Fibroblast of lung (primary cell): ENCODE results near the gene IL25. TPM values are rescaled to one million over a fixed set of nuclear protein-coding genes. Genes with fewer than 3 reads are reported as not detected.

Source experiments
- DNase-seq, 2 donors: peaks; one replicate each; pipeline versions ENCODE4 v3.0.0 to v3.0.0-alpha.2; 2010; ENCODE audit warnings: low read depth in 2 of 2
- H2AFZ ChIP-seq: 2 replicates; pipeline ENCODE4 v1.5.1; 2012; ENCODE audit warnings: low read length, control low read depth, inconsistent platforms
- H3K27ac ChIP-seq: 2 replicates; pipeline ENCODE4 v1.5.1; 2011; ENCODE audit warnings: low read length, control low read depth; ENCODE audit not compliant: insufficient read depth
- H3K27me3 ChIP-seq: 2 replicates; pipeline ENCODE4 v1.5.1; 2011; ENCODE audit warnings: mild to moderate bottlenecking, low read length; ENCODE audit not compliant: control insufficient read depth, insufficient read depth
- H3K36me3 ChIP-seq: 2 replicates; pipeline ENCODE4 v1.5.1; 2011; ENCODE audit warnings: low read length; ENCODE audit not compliant: control insufficient read depth, insufficient read depth
- H3K4me1 ChIP-seq: 2 replicates; pipeline ENCODE4 v1.5.1; 2011; ENCODE audit warnings: low read length; ENCODE audit not compliant: control insufficient read depth, insufficient read depth; ENCODE audit errors: extremely low read depth
- H3K4me2 ChIP-seq: 2 replicates; pipeline ENCODE4 v1.5.1; 2011; ENCODE audit warnings: low read length, control low read depth; ENCODE audit not compliant: insufficient read depth; ENCODE audit errors: extremely low read depth
- H3K4me3 ChIP-seq, 4 experiments: fragments of 200-600 bp in 1 of 4; sonication (generic) in 1 of 4; replicated peaks in 1 of 4; 2 replicates each; pipeline ENCODE4 v1.5.1; 2011 to 2016; ENCODE audit warnings: low read length in 4 of 4, low read depth in 3 of 4, mild to moderate bottlenecking in 3 of 4, control low read depth in 2 of 4, inconsistent platforms in 1 of 4, mixed read lengths in 1 of 4; ENCODE audit not compliant: insufficient read depth in 1 of 4; ENCODE audit errors: control extremely low read depth in 1 of 4
- H3K79me2 ChIP-seq: 2 replicates; pipeline ENCODE4 v1.5.1; 2012; ENCODE audit warnings: mild to moderate bottlenecking, low read length, inconsistent platforms; ENCODE audit not compliant: control insufficient read depth, insufficient read depth
- H3K9ac ChIP-seq: 2 replicates; pipeline ENCODE4 v1.5.1; 2011; ENCODE audit warnings: mild to moderate bottlenecking, low read length, control low read depth; ENCODE audit not compliant: insufficient read depth
- H3K9me3 ChIP-seq: 2 replicates; pipeline ENCODE4 v1.5.1; 2012; ENCODE audit warnings: low read depth, low read length; ENCODE audit not compliant: control insufficient read depth, insufficient read depth
- H4K20me1 ChIP-seq: 2 replicates; pipeline ENCODE4 v1.5.1; 2011; ENCODE audit warnings: low read length; ENCODE audit not compliant: control insufficient read depth, insufficient read depth; ENCODE audit errors: extremely low read depth
- CTCF ChIP-seq, 2 donors: IDR thresholded peaks in 1 of 2; conservative IDR thresholded peaks in 1 of 2; 1 replicate in 1 of 2; 2 replicates in 1 of 2; pipeline ENCODE4 v1.5.1; 2011 to 2012; ENCODE audit warnings: low read length in 2 of 2, control low read depth in 1 of 2, inconsistent platforms in 1 of 2, low read depth in 1 of 2, mild to moderate bottlenecking in 1 of 2
- EZH2 ChIP-seq: IDR thresholded peaks from 2 replicates; pipeline ENCODE4 v1.5.1; 2012; ENCODE audit warnings: low read length, control low read depth, mild to moderate bottlenecking; ENCODE audit errors: missing control alignments
- polyA plus RNA-seq, 2 donors: library from polyadenylated mRNA; depleted of rRNA in 1 of 2; stranded (reverse) in 1 of 2; unstranded in 1 of 2; fragments of >200 nt; gene quantifications; 2 replicates each; pipeline ENCODE4 v1.2.1, GENCODE V29; 2011 to 2012; ENCODE audit warnings: missing spikeins in 1 of 2
- total RNA-seq: library from RNA; depleted of rRNA; stranded (reverse); fragments of >200 nt; gene quantifications from 2 replicates; pipeline ENCODE4 v1.2.1, GENCODE V29; 2014

The IL25 gene
- total and polyA plus RNA-seq, 2 donors (not counting 1 experiment from before 2014, with no cell fraction given): not detected

DNA sequence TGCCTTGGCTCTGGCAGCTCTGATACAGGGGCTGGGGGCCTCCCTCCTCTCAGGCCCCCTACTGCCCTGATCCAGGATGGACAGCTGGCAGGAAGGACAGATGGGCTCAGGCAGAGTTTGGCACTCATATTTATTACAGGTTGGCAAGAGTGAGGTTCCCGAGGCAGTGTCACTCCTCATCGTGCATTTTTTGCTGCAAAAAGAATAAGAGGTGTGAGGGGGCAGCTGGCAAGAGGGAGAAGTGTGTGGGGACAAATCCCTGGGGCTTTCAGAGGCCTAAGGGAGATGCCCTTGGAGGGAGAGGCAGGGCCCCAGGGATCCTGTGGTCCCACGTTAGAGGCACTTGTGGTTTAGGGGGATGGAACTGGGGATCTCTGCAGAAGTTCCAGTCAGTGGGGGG is 9.3 kb downstream of the IL25 start:
- no peak for TF ChIP-seq EZH2
- TF ChIP-seq CTCF (conservative IDR thresholded peaks at IDR 0.05 in 1 of 2, IDR thresholded peaks at IDR 0.05 in 1 of 2; ENCODE audit: low read depth in 1 of 2, low read length in 2 of 2): no peak
- H3K4me2 ChIP-seq: no peak overlapping the region
- no peak overlapping the region for H3K27ac ChIP-seq
- H2AFZ ChIP-seq: no peak overlapping the region
- no peaks in the 10 kb centered on the region for H4K20me1 ChIP-seq
- no peaks in the 10 kb centered on the region for H3K4me1 ChIP-seq
- no peak overlapping the region for H3K9ac ChIP-seq
- H3K79me2 ChIP-seq: no peaks in the 10 kb centered on the region
- H3K9me3 ChIP-seq: no peaks in the 10 kb centered on the region
- H3K4me3 ChIP-seq: no peak overlapping the region
- no peaks in the 10 kb centered on the region for H3K36me3 ChIP-seq
- H3K27me3 ChIP-seq: no peaks in the 10 kb centered on the region
- DNase-seq: no peak

- Histone ChIP-seq H3K4me1 (no peaks in the 10 kb centered on the region), H3K9ac (no peak overlapping the region), H3K36me3 (no peaks in the 10 kb centered on the region), H3K4me3 (no peak overlapping the region), H3K9me3 (no peaks in the 10 kb centered on the region), H4K20me1 (no peaks in the 10 kb centered on the region), H3K79me2 (no peaks in the 10 kb centered on the region), H2AFZ (no peak overlapping the region), H3K27me3 (no peaks in the 10 kb centered on the region), H3K27ac (no peak overlapping the region), H3K4me2 (no peak overlapping the region)
- TF ChIP-seq CTCF (conservative IDR thresholded peaks at IDR 0.05 in 1 of 2, IDR thresholded peaks at IDR 0.05 in 1 of 2; ENCODE audit: low read depth in 1 of 2, low read length in 2 of 2): no peak
- TF ChIP-seq EZH2: no peak
- no peak for DNase-seq
Measured at GRCh38 chr14:23382276-23382675, 9.7 kb downstream of the IL25 start.

DNA sequence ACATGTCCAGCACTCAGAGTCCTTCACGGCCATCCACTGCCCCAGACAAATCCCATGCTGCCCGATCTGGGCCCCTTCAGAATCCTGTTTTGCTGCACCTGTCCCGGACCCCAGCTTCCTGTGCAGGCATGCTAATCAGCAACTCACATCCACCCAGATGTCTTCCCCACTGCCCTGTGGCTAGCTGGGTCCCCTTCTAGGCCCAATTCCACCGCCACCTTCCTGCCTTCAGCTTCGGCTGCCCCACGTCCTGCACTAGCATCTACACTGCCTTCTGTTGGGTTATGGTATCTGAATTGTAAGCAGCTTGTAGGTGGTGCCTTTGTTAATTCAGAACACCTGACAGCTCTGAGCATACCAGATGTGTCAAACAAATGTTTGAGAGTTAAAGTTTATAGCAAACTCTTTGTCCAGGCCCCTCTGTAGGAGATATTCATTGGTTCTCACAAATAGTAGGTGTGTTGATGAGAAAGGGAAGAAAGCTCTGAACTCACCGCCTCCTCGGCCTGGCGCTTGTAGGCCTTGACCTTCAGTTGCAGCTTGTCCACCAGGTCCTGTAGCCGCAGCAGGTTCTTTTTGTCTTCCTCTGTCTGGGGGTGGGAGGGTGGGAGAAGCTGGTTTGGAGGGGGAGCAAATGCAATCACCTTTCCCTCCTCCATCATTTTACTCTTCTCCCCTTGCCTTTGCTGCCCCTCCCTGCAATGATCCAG is 10.3 kb downstream of the IL25 start:
- no peaks in the 10 kb centered on the region for H4K20me1 ChIP-seq
- no peak overlapping the region for H3K4me3 ChIP-seq
- no peaks in the 10 kb centered on the region for H3K36me3 ChIP-seq
- H3K4me2 ChIP-seq: no peak overlapping the region
- H3K27ac ChIP-seq: no peak overlapping the region
- no peaks in the 10 kb centered on the region for H3K9me3 ChIP-seq
- DNase-seq: no peak
- no peak for TF ChIP-seq EZH2
- TF ChIP-seq CTCF (conservative IDR thresholded peaks at IDR 0.05 in 1 of 2, IDR thresholded peaks at IDR 0.05 in 1 of 2; ENCODE audit: low read depth in 1 of 2, low read length in 2 of 2): no peak
- no peaks in the 10 kb centered on the region for H3K79me2 ChIP-seq
- H2AFZ ChIP-seq: no peak overlapping the region
- no peaks in the 10 kb centered on the region for H3K4me1 ChIP-seq
- H3K9ac ChIP-seq: no peak overlapping the region
- H3K27me3 ChIP-seq: no peaks in the 10 kb centered on the region
